Glutamatergic neuron (in vitro differentiated cells): Measurements from ENCODE around the gene CCR5AS.

Source experiments
- DNase-seq: peaks from one replicate; pipeline ENCODE4 v3.0.0; 2022
- H3K27ac Mint-ChIP-seq: one replicate; pipeline ENCODE4 v1.8.0; 2020; ENCODE audit warnings: mild to moderate bottlenecking, mixed read lengths, inconsistent platforms; ENCODE audit not compliant: unreplicated experiment
- H3K27me3 Mint-ChIP-seq: one replicate; pipeline ENCODE4 v1.8.0; 2020; ENCODE audit warnings: mild to moderate bottlenecking, moderate library complexity, mixed read lengths, inconsistent platforms; ENCODE audit not compliant: unreplicated experiment
- H3K36me3 Mint-ChIP-seq: one replicate; pipeline ENCODE4 v1.8.0; 2020; ENCODE audit warnings: mild to moderate bottlenecking, mixed read lengths, inconsistent platforms; ENCODE audit not compliant: unreplicated experiment
- H3K4me1 Mint-ChIP-seq: one replicate; pipeline ENCODE4 v1.8.0; 2020; ENCODE audit warnings: mild to moderate bottlenecking, low read depth, mixed read lengths, inconsistent platforms; ENCODE audit not compliant: unreplicated experiment
- H3K4me3 Mint-ChIP-seq: one replicate; pipeline ENCODE4 v1.8.0; 2020; ENCODE audit warnings: mild to moderate bottlenecking, mixed read lengths, inconsistent platforms; ENCODE audit not compliant: unreplicated experiment
- H3K9me3 Mint-ChIP-seq: one replicate; pipeline ENCODE4 v1.8.0; 2020; ENCODE audit warnings: mild to moderate bottlenecking, moderate library complexity, mixed read lengths, inconsistent platforms; ENCODE audit not compliant: unreplicated experiment
- TF ChIP-seq, protein P1 (sequence below): fragments of 200-600 bp; sonication (generic); IDR thresholded peaks from one replicate; pipeline ENCODE4 v1.5.0; 2021; ENCODE audit not compliant: partially characterized antibody, unreplicated experiment

Gene CCR5AS

DNA sequence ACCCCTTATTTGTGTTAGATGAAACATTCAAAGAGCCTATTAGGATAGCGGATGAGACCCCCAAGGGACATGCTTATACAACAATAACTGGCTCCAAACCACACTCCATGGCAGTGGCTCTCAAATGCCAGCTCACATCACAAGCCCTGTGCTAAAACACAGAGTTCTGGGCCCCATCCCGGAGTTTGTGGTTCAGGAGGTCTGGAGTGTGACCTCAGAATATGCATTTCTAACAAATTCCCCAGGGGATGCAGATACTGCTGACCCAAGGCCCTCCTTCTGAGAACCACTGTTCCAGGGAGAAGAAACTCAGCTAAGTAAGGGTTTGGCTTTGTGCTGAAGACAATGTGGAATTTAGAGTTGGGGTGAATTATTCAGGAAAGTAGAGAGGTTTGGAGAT lies 3.8 kb upstream of the CCR5AS start:
- Mint-ChIP-seq H3K4me3 (no peak overlapping the region), H3K27ac (no peak overlapping the region), H3K27me3 (no peaks in the 10 kb centered on the region), H3K36me3 (no peaks in the 10 kb centered on the region), H3K4me1 (peaks cover 3% of the 10 kb centered on the region), H3K9me3 (no peaks in the 10 kb centered on the region)
- DNase-seq, result no peak
- TF ChIP-seq, protein P1, sequence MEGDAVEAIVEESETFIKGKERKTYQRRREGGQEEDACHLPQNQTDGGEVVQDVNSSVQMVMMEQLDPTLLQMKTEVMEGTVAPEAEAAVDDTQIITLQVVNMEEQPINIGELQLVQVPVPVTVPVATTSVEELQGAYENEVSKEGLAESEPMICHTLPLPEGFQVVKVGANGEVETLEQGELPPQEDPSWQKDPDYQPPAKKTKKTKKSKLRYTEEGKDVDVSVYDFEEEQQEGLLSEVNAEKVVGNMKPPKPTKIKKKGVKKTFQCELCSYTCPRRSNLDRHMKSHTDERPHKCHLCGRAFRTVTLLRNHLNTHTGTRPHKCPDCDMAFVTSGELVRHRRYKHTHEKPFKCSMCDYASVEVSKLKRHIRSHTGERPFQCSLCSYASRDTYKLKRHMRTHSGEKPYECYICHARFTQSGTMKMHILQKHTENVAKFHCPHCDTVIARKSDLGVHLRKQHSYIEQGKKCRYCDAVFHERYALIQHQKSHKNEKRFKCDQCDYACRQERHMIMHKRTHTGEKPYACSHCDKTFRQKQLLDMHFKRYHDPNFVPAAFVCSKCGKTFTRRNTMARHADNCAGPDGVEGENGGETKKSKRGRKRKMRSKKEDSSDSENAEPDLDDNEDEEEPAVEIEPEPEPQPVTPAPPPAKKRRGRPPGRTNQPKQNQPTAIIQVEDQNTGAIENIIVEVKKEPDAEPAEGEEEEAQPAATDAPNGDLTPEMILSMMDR, result no peak

DNA sequence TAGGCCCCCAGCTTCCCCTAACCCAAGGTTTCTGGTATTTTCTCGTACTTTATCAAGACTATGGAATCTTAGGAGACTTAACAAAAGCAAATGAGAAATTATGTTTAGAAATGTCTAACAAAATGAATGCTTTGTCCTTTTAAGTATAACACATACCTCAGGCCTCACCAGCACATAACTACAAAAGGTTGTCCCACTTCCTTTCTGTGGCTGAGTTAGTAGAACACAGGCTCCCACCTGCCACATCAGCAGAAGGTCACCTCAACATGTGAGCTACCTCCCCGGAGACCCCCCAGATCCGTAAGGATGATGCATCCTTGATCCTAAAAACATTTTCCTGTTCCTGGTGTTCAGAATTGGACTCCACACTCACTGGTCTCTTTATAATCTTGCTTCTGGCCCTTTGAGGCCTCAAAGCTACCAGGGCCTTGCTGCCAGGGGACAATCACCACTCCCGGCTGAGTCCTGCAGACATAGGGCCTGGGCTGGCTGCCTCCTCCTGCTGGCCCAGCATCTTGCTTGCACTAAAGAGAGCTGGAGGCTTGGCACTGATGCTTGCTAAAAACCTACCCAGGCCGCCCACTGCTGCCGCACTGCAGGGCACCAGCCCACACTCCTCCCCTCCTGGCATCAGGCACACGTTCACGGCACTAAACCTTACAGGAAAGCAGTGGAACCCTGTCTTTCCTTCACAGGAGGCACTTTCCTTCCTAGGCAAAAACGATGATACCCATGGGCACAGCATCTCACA lies 3.0 kb upstream of the CCR5AS start:
- no peak overlapping the region for H3K4me3 Mint-ChIP-seq
- no peak for DNase-seq
- no peaks in the 10 kb centered on the region for H3K36me3 Mint-ChIP-seq
- TF ChIP-seq, protein P1, result no peak
- no peaks in the 10 kb centered on the region for H3K9me3 Mint-ChIP-seq
- H3K27ac Mint-ChIP-seq, result no peak overlapping the region
- H3K4me1 Mint-ChIP-seq, result peaks cover 3% of the 10 kb centered on the region
- H3K27me3 Mint-ChIP-seq, result no peaks in the 10 kb centered on the region

DNA sequence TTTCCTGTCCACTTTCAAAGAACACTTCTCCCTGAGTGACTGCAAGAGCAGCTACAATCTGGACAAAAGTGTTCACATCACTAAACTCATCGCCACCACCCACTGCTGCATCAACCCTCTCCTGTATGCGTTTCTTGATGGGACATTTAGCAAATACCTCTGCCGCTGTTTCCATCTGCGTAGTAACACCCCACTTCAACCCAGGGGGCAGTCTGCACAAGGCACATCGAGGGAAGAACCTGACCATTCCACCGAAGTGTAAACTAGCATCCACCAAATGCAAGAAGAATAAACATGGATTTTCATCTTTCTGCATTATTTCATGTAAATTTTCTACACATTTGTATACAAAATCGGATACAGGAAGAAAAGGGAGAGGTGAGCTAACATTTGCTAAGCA lies 2.0 kb upstream of the CCR5AS start:
- peaks cover 3% of the 10 kb centered on the region for H3K4me1 Mint-ChIP-seq

DNA sequence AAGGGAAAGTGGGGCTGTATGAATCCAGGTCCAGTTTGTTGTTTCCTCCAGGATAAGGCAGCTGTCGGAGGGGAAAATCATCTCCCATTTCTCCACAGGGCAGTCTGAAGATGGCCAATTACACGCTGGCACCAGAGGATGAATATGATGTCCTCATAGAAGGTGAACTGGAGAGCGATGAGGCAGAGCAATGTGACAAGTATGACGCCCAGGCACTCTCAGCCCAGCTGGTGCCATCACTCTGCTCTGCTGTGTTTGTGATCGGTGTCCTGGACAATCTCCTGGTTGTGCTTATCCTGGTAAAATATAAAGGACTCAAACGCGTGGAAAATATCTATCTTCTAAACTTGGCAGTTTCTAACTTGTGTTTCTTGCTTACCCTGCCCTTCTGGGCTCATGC lies 1.1 kb upstream of the CCR5AS start:
- DNase-seq, result no peak
- TF ChIP-seq, protein P1, result no peak
- Mint-ChIP-seq H3K4me3 (no peak overlapping the region), H3K9me3 (no peaks in the 10 kb centered on the region), H3K27me3 (no peaks in the 10 kb centered on the region), H3K27ac (no peak overlapping the region), H3K4me1 (peaks cover 3% of the 10 kb centered on the region), H3K36me3 (no peaks in the 10 kb centered on the region)

More for the DNA sequence above, 2.0 kb upstream of the CCR5AS start:
- no peak for DNase-seq
- no peak overlapping the region for H3K4me3 Mint-ChIP-seq
- no peak overlapping the region for H3K27ac Mint-ChIP-seq
- no peaks in the 10 kb centered on the region for H3K36me3 Mint-ChIP-seq
- TF ChIP-seq, protein P1, result no peak
- no peaks in the 10 kb centered on the region for H3K9me3 Mint-ChIP-seq
- H3K27me3 Mint-ChIP-seq, result no peaks in the 10 kb centered on the region

DNA sequence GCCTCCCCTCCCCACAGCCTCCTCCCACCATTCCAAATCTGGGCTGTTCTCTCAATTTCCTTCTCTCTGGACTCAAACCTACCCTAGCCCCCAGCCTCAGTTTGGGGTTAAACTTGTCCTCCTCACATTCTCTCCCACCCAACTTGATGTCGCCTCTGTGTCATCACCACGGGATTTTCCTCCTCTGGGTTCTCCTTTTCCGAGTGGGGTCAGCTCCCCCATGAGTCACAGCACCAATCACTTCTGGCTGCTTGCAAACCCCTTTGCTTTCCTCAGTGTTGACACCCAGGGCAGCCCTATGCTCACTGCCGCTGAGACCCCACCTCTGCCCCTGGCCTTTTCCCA lies 451 bp downstream of the CCR5AS start:
- Mint-ChIP-seq H3K4me1 (peaks cover 3% of the 10 kb centered on the region), H3K4me3 (no peak overlapping the region), H3K27me3 (no peaks in the 10 kb centered on the region), H3K9me3 (no peaks in the 10 kb centered on the region), H3K36me3 (no peaks in the 10 kb centered on the region), H3K27ac (no peak overlapping the region)
- no peak for DNase-seq
- TF ChIP-seq, protein P1, result no peak
